Keratinocyte (primary cell): ENCODE results near the gene SPRED1.

Experiments used
- CTCF ChIP-seq, 3 experiments: IDR thresholded peaks in 1 of 3; conservative IDR thresholded peaks in 1 of 3; optimal IDR thresholded peaks in 1 of 3; 2 replicates in 2 of 3; 3 replicates in 1 of 3; pipeline versions ENCODE3 to v1.5.1; 2011; ENCODE audit warnings: low read length in 3 of 3, mild to moderate bottlenecking in 3 of 3, moderate library complexity in 2 of 3, control low read depth in 1 of 3, inconsistent platforms in 1 of 3; ENCODE audit not compliant: insufficient read depth in 2 of 3; ENCODE audit errors: extremely low read depth in 1 of 3
- EZH2 ChIP-seq: IDR thresholded peaks from one replicate; pipeline ENCODE4 v1.6.1; 2012; ENCODE audit warnings: inconsistent platforms, mild to moderate bottlenecking, low read length, moderate library complexity

GRCh38 chr15:38259134-38259533 lies 6.5 kb downstream of the SPRED1 start:
- TF ChIP-seq CTCF (optimal IDR thresholded peaks at IDR 0.05 in 1 of 3, IDR thresholded peaks at IDR 0.05 in 1 of 3, conservative IDR thresholded peaks at IDR 0.05 in 1 of 3; ENCODE audit: extremely low read depth in 1 of 3, insufficient read depth in 2 of 3, low read length in 3 of 3) (no peak), EZH2 (no peak)
